HUDEP-2 (cell line): ENCODE measurements around the gene UMODL1.
"Not testable (repeated sequence)": the region's sequence is repeated elsewhere in the genome, so short reads cannot be mapped to it uniquely, and the experiment has no call there.

Experiments
- DNase-seq, 76 experiments: peaks; one replicate each; lab custom pipeline; 2025; ENCODE audit not compliant: unreplicated experiment in 76 of 76; lab: John Stamatoyannopoulos, UW

Gene UMODL1

GRCh38 chr21:42179316-42179715 lies 108.2 kb downstream of the UMODL1 start:
- no peak for DNase-seq

GRCh38 chr21:42180001-42180400 lies 108.9 kb downstream of the UMODL1 start:
- DNase-seq: not testable (repeated sequence)

DNA sequence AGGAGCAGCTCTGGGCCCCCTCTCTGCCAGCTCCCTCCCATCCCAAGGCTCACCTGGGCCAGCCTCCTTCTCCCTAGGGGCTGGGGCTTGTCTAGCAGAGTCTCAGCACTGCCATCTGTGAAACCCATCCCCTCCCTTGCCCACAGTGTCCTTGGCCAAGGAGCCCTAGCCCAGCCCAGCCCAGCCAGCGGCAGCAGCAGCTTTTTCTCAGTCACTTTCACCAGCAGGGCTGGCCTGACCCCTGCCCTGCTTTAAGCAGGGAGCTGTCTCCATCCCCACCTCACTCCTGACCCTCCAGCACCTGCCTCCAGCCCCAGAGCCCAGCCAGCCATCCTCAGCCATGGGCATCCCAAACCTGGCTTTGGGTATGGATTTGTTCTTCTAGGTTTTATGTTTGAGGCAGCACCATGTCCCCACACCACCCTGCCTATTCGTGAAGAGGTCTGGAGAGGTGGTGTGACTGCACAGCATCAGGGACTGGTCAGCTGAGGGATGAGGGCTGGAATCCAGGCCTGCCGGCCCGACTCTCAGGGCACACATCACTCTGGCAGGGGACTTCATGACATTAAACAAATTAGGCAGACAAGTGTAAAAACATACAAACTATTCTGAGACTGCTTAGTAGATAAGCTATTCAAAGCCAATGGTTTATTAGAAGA lies 111.7 kb downstream of the UMODL1 start:
- no peak for DNase-seq

- DNase-seq: no peak
Observed at GRCh38 chr21:42183374-42184266, 112.5 kb downstream of the UMODL1 start.

DNA sequence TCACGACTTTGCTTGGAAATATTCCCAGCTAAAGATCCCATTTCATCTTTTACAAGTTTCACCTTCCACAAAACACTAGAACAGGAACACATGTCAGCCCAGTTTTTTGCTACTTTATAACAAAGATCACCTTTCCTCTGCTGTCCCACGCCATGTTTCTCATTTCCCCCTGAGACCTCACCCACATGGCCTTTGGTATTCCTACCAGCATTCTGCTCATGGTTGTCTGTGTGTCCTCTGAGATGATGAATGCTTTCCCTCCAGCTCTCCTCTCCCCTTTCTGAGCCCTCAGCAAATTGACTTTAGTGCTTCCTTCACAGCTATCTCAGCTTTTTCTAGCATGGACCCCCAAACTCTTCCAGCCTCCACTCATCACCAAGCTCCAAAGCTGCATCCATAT lies 115.5 kb downstream of the UMODL1 start:
- no peak for DNase-seq

- no peak for DNase-seq
Observed at GRCh38 chr21:42187976-42188653, 117.0 kb downstream of the UMODL1 start.

- no peak for DNase-seq
Observed at GRCh38 chr21:42188663-42189062, 117.5 kb downstream of the UMODL1 start.

DNA sequence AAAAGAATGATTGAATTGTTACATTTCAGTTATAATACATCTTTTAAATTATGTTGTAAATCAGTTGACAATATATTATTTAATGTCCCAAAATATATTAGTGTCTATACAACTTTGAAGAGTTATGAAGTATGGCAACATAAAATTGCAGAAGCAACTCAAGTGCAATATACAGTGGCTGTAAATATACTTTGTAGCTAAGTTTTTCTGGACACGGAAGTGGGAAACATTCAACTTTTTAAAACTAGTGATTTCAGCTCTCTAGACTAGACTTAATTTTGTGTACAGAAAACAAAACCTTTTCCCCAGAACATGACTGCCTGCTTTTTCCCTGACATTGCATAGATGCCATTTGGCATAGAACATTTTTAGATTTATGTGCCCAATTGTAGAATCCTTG lies 118.3 kb downstream of the UMODL1 start:
- DNase-seq: no peak

DNA sequence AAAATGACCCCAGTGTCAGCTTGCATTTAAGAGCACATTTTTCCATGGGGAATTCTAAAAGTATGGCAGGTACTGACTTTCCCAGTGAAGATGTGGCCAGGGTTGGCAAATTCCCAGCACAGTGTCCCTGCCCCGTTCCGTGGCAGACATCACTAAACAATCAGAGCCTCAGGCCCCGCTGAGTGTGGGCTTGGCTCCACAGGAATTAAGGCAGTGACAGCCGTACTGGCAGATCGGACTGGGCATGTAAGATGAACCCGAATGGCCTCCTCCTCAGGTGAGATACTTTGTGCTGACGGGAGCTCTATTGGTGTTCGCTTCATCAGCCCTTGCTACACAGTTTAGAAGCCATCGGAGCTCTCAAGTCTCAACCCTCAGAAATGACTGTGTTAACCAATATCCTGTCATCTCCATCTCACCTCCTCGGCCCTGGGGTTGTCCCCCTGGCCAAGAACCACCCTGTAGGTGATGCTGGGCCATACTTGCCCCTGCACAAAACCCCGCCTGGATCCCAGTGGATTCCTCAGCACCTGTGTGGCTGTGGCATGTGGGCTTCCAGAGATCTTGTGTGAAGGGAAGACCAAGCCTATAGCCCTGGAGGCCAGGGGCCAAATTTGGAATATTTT lies 118.9 kb downstream of the UMODL1 start:
- no peak for DNase-seq

DNA sequence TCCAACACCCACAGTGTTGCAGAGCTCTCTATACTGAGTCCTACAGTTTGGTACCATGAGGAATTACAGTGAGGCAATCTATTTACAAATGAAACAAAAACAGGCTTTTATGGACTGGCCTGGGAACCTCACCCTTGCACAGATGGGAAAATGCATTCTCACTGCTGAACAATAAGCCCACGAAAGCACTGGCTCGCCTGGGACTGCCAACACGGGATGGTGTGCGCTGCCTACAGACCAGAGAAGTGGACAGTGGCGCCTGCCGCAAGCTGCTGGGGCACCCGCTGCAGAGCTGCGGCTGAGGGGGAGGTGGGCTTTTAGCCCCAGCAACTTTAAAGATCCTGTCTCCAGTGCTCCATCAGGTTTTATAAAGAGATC lies 119.4 kb downstream of the UMODL1 start:
- no peak for DNase-seq

DNA sequence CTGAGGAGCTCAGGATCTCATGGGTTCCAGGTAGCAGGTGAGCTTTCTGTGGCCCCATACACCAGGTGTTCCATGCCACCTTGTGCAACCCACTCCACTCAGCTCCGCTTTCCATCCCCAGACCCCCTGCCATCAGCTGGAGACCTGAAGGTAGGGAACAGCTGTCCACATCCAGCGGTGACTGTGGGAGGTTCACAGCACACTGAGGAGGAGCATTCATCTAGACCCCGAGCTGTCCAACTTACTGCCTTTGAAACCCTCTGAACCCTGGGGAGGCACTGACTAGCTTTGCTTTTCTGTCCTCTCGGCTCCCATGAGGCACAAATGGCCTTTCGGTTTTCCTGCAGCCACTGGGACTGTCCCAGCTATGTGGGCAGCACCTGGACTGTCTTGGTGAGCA lies 119.9 kb downstream of the UMODL1 start:
- no peak for DNase-seq

- DNase-seq: no peak
Observed at GRCh38 chr21:42191696-42192595, 120.8 kb downstream of the UMODL1 start.
